ENCODE results near the gene PSD2. TPM values are rescaled to one million over a fixed set of nuclear protein-coding genes. Genes with fewer than 3 reads are reported as not detected.

PSD2 gene
- total and polyA plus RNA-seq, 10 of the 15 experiments (the other 5 are each of a cell fraction or from before 2014, with no cell fraction given), result 0.02 to 0.14 (median 0.03) TPM; not detected in 5

DNA sequence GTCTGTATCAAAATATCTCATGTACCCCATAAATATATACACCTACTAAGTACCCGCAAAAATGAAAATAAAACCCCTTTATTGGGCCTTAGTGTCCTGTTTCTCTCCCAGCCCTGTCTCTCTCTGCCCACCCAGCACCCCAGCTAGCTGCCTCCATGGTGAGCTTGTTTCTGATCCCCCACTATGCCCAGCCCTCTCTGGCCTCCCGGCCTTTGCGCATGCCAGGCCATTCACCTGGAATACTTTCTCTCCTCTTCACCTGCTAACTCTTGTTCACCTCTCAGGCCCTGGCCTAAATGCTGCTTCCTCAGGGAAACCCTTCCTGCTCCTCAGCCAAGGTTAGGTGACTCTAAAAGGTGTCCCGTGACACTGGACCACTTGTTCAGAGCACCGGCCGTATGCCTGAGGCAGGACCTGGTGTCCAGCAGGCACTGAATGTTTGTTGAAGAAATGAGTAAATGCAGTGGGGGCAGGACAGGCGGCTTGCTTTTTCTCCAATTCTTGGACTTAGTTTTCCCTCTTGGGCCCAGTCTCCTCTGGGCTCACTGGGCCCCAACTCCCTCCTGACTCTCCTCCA, 58.5 kb downstream of the PSD2 start:
- ChIA-PET CTCF (interaction anchor here (1.2 to 2.8 kb wide), 4 partner anchors 9 to 78 kb away, joined by 3 to 13 read pairs (median 6); no protein-coding TSS in a partner anchor), SMC1A (ENCODE audit: uncharacterized antibody, unreplicated experiment) (interaction anchor here (1.6 to 1.7 kb wide), 2 partner anchors 11 to 115 kb away, joined by 4 to 5 read pairs; no protein-coding TSS in a partner anchor), RAD21 (ENCODE audit: unreplicated experiment) (interaction anchor here (1.6 kb wide), 1 partner anchor 115 kb away, joined by 5 read pairs; no protein-coding TSS in a partner anchor), POLR2A (no interaction called here)
- Histone ChIP-seq H3K9me3 (replicated peaks; ENCODE audit: control insufficient read depth, insufficient read depth, low read length) (no peaks in the 10 kb centered on the region), H2AFZ (ENCODE audit: control insufficient read depth, low read depth, low read length) (no peak overlapping the region), H4K20me1 (ENCODE audit: control insufficient read depth, insufficient read depth) (no peaks in the 10 kb centered on the region), H3K27me3 (replicated peaks in 1 of 2; ENCODE audit: control insufficient read depth in 2 of 2, insufficient read depth in 2 of 2, low read length in 1 of 2) (no peaks in the 10 kb centered on the region), H3K9ac (ENCODE audit: control insufficient read depth, insufficient read depth, low read length) (no peak overlapping the region), H3K4me2 (ENCODE audit: control insufficient read depth, insufficient read depth) (no peak overlapping the region), H3K79me2 (ENCODE audit: control insufficient read depth, insufficient read depth, low read length) (no peaks in the 10 kb centered on the region), H3K36me3 (ENCODE audit: control insufficient read depth in 2 of 2, insufficient read depth in 2 of 2, low read length in 1 of 2) (peaks cover 0 to 5% of the 10 kb centered on the region in 2 experiments; a peak in 2 of 4 replicates), H3K4me1 (ENCODE audit: control insufficient read depth, insufficient read depth, low read length) (no peaks in the 10 kb centered on the region), H3K27ac (ENCODE audit: control insufficient read depth, insufficient read depth) (no peak overlapping the region), H3K4me3 (no peak overlapping the region)
- 86% methylated on average over 7 of the region's 7 CpGs for WGBS (ENCODE audit: insufficient coverage, insufficient replicate concordance, low lambda C conversion rate, missing lambda C conversion rate)
- no peak for FAIRE-seq
- in situ Hi-C loops (cut with MboI), result no loop called here
- ATAC-seq, result no peak
- TF ChIP-seq SP1 (IDR thresholded peaks at IDR 0.05; ENCODE audit: low read depth, low read length) (no peak), SREBF1 (IDR thresholded peaks at IDR 0.05; ENCODE audit: low read length) (no peak), ATF7 (IDR thresholded peaks at IDR 0.05; ENCODE audit: low read depth) (no peak), SMAD5 (IDR thresholded peaks at IDR 0.05; ENCODE audit: low read depth) (no peak), ZNF24 (IDR thresholded peaks at IDR 0.05) (no peak), CHD4 (IDR thresholded peaks at IDR 0.05) (no peak), TBL1XR1 (IDR thresholded peaks at IDR 0.05; ENCODE audit: low read depth, low read length) (no peak), MTA3 (IDR thresholded peaks at IDR 0.05; ENCODE audit: borderline replicate concordance, low read length) (no peak), RAD21 (IDR thresholded peaks at IDR 0.05; ENCODE audit: insufficient read depth, low read depth, low read length) (no peak), SMARCA5 (IDR thresholded peaks at IDR 0.05) (no peak), BCL11A (IDR thresholded peaks at IDR 0.05; ENCODE audit: low read depth, low read length) (no peak), HCFC1 (IDR thresholded peaks at IDR 0.05; ENCODE audit: low read length) (no peak), TCF3 (IDR thresholded peaks at IDR 0.05; ENCODE audit: borderline replicate concordance, insufficient read depth, low read depth, low read length) (no peak), RAD51 (IDR thresholded peaks at IDR 0.05) (no peak), NFXL1 (IDR thresholded peaks at IDR 0.05; ENCODE audit: borderline replicate concordance) (no peak)
- TF ChIP-seq, protein P1, sequence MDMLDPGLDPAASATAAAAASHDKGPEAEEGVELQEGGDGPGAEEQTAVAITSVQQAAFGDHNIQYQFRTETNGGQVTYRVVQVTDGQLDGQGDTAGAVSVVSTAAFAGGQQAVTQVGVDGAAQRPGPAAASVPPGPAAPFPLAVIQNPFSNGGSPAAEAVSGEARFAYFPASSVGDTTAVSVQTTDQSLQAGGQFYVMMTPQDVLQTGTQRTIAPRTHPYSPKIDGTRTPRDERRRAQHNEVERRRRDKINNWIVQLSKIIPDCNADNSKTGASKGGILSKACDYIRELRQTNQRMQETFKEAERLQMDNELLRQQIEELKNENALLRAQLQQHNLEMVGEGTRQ (IDR thresholded peaks at IDR 0.05; ENCODE audit: borderline replicate concordance, low read depth, low read length), result no peak
- TF ChIP-seq, protein P2, sequence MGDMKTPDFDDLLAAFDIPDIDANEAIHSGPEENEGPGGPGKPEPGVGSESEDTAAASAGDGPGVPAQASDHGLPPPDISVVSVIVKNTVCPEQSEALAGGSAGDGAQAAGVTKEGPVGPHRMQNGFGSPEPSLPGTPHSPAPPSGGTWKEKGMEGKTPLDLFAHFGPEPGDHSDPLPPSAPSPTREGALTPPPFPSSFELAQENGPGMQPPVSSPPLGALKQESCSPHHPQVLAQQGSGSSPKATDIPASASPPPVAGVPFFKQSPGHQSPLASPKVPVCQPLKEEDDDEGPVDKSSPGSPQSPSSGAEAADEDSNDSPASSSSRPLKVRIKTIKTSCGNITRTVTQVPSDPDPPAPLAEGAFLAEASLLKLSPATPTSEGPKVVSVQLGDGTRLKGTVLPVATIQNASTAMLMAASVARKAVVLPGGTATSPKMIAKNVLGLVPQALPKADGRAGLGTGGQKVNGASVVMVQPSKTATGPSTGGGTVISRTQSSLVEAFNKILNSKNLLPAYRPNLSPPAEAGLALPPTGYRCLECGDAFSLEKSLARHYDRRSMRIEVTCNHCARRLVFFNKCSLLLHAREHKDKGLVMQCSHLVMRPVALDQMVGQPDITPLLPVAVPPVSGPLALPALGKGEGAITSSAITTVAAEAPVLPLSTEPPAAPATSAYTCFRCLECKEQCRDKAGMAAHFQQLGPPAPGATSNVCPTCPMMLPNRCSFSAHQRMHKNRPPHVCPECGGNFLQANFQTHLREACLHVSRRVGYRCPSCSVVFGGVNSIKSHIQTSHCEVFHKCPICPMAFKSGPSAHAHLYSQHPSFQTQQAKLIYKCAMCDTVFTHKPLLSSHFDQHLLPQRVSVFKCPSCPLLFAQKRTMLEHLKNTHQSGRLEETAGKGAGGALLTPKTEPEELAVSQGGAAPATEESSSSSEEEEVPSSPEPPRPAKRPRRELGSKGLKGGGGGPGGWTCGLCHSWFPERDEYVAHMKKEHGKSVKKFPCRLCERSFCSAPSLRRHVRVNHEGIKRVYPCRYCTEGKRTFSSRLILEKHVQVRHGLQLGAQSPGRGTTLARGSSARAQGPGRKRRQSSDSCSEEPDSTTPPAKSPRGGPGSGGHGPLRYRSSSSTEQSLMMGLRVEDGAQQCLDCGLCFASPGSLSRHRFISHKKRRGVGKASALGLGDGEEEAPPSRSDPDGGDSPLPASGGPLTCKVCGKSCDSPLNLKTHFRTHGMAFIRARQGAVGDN (IDR thresholded peaks at IDR 0.05), result no peak
- BruUV-seq (replicated peaks), result no TSS peak
- intact Hi-C loops (cut with micrococcal nuclease; ENCODE audit: unreplicated experiment), result no loop called here
- DNase-seq (ENCODE audit: low read depth, low spot score), result no peak

Data from GM12878 (cell line).